GM19438 (cell line): Measurements from ENCODE around the gene BRF1.
"Not testable (repeated sequence)": the region's sequence is repeated elsewhere in the genome, so short reads cannot be mapped to it uniquely, and the experiment has no call there.

ENCODE experiments used
- ATAC-seq: cut with Tn5 transposase; IDR thresholded peaks from one replicate; pipeline ENCODE4 v1.9.1; 2021; ENCODE audit warnings: low read depth; ENCODE audit not compliant: unreplicated experiment

The BRF1 gene

DNA sequence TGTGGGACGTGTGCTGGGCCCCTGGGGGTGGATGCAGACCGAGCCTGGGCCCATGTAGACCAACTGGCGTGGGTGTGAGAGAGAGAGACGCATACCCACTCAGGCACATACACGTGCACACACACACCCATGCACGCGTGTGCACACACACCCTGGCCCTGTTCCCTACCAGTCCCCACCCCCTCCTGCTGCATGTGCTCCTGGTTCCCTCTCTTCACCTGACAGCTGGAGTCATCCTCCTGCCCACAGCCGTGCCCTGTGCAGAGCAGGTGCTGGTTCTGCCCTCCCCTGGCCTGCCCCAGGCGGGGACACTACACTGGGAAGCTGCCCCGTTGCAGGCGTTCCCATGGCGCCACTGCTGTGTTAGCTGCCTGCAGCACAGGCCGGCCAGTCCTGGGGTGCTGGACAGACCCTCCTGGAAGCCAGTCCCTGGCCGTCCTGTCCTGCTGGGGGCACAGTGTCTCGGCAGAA, 32.3 kb upstream of the BRF1 start:
- no peak for ATAC-seq

DNA sequence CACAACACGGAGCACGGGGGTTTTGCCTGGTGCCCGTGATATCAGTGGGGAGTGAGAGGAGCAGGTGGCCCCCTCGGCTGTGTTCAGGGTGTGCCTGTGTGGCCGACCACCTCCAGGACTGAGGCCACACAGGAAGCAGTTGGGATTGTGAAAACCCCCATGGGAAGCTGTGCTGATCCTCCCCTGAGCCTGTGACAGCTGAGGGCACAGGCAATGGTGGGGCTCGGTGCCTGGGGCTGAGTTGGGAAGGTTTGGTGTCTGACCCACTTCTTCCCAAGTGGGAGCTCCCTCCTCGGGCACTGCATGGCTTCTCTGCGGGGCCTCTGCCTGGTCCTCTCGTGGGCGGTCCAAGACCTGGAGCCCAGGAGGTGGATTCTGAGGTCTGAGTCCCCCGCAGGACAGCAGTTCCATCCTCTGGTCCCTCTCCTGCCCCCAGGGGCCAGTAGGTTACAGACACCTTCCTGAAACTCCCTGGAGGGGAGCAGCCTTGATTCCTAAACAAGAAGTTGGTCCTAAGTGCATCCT, 31.6 kb upstream of the BRF1 start:
- no peak for ATAC-seq

DNA sequence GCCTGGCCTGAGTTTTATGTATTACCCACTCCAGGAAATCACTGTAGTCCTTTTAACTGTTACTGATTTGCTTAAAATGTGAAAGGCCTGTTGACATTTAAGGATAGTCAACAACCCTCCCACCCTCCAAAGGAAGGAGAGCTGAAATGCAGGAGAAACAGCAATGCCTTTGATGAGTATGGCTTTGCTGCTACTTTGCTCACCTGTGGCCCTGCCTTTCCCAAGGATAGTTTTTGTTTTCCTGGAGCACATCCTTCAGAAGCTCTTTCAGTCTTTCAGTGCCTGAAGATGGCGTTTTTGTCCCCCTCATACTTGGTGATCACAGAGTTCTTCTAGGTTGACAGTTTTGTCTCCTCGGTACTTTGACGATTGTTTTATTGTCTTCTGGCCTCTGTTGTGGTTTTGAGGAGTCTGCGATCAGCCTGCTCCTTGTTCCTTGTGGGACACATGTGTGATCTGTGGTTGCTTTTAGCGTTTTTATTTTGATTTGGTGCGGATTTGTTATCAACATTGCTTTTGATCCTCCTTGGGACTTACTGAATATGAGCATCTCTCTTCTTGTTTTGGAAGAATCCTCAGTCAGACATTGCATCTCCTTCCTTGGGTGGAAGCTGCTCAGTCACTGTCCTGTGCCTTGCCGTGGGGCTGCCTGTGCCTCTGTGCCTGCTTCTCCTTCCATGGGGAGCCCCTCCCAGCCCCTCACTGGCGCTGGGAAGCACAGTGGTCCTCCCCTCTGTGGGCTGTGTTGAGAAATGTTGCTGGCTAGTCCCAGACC, 31.0 kb upstream of the BRF1 start:
- ATAC-seq, result no peak

DNA sequence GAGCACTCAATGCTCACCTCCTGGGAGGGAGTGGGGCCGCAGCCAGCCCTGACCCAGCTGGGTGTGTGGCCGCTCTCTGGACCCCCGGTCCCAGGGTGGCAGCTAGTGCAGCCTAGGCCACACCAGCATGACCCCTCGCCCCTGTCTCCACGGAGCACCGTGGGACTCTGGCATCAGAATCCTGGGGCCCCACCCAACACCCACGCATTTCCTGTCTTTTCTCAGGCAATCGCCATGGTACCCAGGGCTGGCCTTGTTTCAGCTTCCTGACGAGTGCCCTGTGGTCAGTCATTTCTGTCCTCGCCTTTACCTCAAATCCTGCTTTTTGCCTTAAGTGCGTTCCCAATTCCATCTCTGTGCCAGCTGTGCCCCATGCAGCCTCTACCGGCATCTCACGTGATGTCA, 29.7 kb upstream of the BRF1 start:
- no peak for ATAC-seq

DNA sequence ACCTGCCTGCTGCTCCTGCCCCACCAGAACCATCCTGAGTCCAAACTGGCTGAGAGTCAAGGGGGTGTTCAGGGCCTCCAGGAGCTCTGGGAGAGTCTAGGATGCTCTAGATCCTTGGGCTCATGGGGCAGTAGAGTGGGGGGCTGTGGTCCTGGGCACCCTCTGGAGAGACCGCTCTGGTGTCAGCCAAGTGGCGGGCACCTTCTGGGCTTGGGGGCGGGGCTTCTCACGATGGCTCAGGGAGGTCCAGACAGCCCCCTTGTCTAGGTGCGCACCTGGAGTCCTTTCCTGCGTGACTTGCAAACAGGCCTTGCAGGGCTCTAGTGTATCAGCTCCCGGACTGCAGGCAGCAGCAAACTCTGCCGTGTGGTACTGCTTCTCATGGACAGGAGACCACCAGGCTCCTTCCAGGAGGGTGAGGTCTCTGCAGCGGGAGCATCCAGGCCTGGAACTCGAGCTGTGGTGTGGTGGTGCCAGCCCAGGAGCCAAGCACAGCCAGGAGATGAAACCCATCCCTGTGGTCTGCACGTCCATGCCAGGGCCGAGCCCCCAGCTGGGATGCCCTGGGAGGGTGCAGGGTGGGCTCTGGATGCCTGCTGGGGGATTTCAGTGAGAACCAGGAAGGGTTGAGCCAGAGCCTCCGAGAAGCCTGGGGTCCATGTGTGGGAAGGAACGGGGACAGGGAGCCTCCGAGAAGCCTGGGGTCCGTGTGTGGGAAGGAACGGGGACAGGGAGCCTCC, 28.8 kb upstream of the BRF1 start:
- ATAC-seq, result no peak

DNA sequence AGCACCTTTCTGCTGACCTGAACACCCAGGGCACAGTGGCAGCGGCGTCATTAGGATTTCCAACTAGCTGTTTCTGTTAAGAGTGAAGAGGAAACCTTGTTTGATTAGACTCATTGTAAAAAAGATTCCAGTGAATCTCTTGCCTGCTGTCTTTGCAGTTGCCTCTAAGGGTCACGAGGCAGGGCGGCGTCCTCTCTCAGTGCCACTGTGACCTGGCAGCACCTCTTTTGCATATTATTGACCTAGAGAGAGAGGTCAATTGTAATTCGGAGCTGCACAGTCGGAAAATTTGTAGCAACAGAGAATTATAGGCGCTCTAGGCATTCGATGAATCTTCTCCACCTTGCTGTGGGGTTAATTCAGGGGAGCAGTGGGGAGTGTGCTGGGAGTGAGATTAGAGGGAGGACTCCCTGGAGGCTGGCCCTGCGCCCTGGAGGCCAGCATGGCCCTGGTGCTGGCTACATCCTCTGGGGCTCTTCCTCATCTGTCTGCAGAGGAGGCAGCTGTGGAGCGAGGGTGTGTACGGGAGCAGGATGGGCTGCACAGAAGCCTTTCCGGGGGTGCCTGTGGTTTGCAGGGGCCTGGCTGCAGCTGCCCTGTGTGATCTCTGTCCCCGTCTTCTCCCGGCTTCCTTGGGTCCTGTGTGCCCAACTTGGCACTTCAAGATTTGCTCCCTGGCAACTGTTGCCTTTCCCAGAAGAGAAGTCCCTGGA, 28.0 kb upstream of the BRF1 start:
- ATAC-seq, result no peak

DNA sequence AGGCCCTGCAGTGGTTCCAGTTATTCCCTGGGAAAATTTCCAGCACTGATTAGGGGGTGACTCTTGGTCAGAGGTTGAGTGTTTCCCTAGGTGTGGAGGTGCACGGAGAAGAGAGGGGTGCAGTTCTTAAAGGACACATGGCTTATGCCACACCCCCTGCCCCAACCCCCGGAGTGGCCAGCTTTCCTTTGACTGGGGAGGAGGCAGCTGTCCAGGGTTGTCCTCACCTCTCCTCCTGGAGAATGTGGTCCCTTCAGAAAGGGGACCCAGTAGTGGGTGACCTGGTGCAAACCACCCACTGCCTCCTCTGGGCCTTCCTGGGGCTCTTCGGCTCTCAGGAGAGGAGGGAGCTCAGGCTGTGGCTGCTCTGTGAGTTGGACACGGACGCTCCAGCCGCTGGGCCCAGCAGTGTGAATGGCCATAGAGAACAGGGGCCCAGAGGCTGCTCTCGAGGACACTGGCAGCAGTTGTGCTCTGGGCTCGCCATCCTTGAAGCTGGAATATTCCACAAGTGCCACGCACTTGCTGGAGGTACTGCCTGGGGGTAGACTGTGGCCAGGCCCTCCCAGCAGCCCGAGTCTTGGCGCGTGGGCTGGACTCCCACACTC, 27.4 kb upstream of the BRF1 start:
- no peak for ATAC-seq

DNA sequence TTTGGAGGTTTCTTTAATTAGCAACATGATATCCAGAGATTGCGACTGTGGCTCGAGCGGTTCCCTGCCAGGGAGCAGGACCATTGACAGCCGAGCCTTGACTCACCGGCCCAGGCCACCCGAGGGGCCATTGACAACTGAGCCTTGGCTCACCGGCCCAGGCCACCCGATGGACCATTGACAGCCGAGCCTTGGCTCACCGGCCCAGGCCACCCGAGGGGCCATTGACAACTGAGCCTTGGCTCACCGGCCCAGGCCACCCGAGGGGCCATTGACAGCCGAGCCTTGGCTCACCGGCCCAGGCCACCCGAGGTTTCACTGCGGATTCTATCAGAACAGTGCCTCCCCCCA, 26.9 kb upstream of the BRF1 start:
- not testable (repeated sequence) for ATAC-seq

DNA sequence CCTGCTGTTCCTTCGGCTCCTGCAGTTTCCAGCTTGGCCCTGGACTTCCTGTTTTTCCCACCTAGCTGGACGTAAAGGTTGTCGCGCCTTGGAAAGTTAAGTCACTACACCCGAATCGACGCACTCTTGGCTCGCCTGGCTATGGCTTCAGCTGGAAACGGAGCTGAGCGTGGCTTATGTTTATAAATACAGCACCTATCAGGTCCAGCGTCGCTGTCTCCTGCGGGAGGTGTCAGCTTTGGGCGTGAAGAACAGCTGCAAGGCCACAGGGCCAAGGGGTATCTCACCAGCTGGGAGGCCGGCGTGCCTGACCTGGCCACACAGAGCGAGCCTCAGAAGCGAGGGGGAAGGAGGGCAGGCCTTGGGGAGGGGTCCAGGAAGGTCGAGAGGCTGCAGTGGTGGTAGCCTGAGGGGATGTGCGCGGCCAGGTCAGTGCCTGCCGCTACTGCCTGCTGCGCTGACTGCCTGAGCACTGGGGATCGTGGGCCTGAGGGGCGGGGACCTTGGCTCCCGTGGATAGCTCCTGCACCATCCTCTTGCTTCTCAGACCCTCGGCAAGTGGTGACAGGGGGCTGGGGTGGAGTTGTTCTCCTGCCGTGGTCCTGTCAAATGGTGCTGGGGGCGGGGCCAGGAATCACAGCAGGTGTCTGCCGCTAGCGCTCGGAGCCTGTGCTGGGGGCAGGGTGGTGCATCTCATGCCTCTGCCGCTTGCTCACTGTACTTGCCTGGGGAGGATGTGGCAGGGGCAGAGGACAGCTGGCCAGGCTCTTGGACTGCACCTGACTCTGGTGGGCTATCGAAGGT, 26.3 kb upstream of the BRF1 start:
- no peak for ATAC-seq

DNA sequence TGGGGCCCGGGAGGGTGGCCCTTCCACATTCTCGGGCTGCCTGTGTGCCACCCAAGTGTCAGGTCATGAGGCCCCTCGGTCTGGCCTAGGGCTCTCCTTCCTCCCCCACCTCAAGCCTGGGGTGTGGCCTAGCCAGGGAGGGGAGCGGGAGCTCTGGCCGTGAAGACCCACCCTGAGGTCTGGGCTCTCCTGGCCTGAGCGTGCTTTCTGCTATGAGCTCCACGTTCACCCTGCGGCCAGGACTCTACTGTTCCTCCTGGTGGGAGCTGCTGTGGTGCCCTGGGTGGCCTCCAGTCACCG, 25.7 kb upstream of the BRF1 start:
- no peak for ATAC-seq

DNA sequence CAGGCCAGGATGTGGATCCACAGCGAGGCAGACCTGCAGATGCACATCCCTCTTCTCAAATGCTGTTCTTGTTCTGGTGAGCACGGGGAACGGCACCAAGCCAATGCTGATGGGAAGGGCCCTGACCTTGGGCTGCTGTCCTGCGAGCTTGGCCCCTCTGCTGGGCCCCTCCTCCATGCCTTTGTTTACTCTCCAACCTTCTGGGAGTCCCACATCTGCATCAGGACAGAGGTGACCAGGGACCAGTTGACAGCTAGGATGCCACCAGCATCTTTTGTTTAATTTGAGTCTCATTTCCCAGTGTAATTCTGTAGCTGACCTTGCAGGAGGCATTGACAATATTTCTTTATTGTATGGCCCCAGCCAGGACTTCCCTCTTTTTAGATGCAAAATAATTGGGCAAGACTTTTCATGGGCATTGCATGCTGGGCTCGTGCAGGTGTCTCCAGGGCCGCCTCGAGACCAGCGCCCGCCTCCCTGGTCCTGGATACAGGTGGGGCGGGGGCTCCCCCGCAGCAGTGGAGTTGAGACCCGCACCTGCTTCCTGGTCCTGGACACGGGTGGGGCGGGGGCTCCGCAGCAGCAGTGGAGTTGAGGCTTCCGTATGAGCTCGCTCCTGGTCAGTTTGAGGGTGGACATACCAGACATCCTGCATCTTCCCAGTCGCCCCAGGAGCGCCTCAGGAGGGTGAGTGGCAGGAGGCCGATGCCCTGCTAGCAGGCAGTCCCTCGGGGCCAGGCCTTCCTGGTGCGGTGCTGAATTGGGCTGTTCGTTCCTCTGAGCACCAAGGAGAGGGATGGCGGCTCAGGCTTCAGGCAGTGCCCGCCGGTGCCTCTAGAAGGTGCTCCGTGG, 25.1 kb upstream of the BRF1 start:
- no peak for ATAC-seq

DNA sequence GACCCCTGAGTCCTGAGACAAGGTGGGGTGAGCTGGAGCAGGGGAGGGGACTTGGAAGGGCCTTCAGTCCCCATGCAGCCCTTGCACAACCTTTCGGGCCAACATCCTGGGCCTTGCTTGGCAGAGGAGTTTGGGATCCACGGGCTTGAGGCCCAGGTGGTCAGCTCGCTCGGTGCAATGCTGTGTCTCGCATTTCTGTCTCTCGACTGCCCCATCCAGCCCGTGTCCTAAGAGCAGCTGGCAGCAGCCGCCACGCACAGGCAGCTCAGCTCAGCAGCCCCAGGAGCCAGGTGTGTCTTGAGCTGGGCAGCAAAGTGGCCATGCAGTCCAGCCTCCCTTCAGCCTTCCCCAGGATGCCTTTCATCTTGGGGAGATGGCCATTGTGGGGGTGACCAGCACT, 24.5 kb upstream of the BRF1 start:
- no peak for ATAC-seq

DNA sequence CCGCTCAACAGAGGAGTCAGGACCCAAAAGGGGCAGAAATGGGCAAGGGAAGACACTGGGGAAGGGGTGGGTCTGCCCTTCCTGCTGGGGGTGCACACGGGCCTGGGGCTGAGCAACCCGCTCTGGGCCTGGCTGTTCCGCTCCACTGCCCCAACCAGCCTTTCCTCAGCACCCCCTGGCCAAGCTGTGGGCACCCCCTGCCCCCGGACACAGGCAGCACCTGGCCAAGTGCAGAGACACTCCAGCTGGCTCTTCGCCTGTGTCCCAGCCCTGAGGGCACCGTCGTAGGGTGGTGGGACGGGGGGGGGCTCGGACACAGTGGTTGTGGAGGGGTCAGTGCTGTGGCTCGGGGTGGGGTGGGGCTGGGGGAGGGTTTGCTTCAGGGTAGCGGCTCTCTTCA, 24.1 kb upstream of the BRF1 start:
- ATAC-seq, result no peak

DNA sequence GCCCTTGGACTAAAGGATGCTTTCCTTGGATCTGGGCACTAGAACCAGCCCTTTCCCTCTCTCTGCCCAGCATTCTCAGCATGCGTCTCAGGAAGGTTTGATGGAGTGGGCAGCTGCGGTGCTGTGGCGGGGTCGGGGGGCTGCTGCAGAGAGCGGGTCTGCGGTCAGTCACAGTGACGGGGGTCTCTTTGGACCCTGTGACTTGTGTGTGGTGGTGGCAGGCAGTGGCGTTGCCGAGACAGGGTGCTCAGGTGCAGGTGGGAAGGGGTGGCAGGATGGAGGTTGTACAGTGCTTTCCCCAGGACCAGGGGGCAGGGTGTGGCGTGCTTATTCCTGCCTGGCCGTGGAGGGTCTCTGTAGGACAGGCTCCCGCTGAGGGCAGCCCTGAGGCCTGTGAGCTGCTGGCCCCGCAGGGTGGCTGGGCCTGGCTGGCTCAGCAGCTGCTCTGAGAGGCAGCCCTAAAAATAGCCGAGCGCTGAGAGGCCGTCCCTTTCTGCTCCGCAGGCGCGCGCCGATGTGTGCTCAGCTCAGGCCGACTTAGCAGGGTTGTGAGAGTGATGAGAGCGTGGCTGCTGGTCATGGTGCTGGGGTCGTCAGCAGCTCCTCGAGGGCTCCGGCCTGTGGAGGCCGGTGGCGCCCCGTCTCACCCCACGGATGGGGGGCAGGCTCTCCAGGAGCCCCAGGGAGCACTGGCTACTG, 23.4 kb upstream of the BRF1 start:
- no peak for ATAC-seq

DNA sequence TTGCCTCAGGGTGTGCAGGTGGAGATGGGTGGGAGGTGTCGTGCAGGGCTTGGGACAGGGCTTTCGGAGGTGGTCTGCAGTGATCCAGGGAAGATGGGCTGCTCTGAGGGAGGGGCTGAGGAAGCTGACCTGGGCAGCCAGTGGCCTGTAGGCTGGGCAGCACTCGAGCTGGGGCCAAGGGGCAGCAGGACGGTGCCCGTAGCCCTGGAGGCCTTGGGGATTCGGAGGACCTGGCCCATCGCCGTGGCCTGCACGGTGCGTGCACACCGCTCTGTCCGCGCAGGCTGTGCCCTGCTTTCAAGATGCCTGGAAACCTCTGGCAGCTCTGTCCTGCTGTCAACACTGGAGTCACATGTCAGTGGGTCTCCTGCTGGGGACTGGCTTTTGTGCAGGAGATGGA, 22.9 kb upstream of the BRF1 start:
- no peak for ATAC-seq

DNA sequence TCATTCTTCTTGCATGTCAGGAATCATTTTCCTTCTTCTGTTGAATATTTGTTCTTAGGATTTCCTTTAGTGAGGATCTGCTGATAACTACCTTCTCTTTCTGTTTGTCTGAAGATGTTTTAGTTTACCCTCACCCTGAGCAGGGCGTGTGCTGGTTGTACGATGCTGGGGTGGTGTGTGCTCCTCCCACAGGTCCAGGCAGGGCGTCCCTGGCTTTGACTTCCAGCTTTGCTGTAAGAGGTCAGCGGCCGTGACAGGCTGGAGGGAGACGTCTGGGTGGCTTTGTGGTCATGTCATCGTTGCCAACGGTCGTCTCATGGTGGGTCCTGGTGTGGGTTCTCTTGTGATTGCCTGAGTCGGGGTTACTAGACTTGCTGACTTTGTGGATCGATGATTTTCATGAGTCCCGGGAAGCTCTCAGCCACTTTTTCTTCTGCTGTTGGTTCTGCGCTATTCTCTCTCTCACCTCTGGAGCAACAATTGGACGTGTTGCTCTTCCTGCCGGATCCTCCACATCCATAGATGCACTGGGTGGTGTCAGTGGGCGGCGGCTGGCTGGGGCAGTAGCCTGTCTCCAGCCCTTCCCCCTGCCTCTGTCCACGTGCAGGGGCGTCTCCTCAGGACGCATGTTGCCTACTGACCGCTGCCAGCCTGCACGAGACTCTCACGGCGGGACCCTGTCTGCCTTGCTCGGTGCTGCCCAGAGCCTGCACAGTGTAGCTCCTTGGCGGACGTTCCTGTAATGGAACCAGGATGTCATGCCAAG, 22.2 kb upstream of the BRF1 start:
- no peak for ATAC-seq

DNA sequence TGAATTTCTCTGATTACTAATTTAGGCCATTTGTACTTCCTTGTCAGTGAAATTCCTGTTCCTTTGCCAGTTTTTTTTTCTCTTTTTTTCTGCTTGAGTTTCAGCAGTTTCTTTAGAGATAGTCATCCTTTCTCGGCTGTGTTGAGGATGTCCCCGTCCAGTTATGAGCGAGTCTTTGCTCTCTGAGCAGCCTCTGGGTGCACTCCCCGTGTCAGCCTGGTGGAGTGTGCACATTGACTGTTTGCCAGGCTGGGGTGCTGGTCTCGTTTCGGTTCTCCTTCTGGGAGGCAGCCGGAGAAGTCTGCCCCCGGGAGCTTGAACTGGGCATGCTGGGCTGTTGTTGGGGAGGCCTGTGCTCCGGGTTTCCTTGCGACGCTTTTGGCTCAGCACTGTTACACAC, 16.7 kb upstream of the BRF1 start:
- ATAC-seq, result no peak

DNA sequence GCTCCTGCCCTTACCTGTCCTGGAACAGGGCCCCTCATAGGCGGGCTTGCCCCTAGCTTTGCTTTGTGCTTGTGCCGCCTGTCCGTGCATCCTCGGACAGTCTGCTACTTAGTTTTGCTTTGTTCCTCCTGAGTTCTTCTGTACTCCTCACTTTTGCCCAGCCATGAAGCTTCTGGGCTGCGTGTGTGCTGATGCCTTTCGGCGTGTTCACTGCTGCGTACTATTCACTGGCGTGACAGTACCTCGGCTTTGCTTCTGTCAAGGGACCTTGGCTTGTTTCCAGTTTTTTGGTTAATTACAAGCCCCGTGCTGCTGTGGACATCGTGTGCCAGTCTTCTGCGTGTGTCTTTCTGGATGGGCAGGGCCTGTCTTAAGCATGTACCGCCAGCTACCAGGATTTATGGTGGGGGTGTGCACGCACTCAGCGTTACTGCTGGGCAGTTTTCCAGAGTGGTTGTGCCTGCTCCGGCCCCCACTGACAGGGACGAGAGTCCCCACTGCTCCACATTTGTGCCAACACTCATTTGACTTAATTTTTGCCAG, 16.2 kb upstream of the BRF1 start:
- ATAC-seq, result no peak
